Fibroblast of skin of left biceps (primary cell): ENCODE measurements around the gene A3GALT2.

Experiments
- DNase-seq, 2 experiments: peaks; one replicate each; pipeline ENCODE4 v3.0.0-alpha.2; 2013; ENCODE audit warnings: low read depth in 2 of 2

The A3GALT2 gene

GRCh38 chr1:33272509-33272908, 48.4 kb downstream of the A3GALT2 start:
- no peak for DNase-seq

- DNase-seq = no peak
Measured at GRCh38 chr1:33271666-33272505, 49.0 kb downstream of the A3GALT2 start.

GRCh38 chr1:33270808-33271465, 50.0 kb downstream of the A3GALT2 start:
- no peak for DNase-seq

GRCh38 chr1:33270379-33270778, 50.5 kb downstream of the A3GALT2 start:
- DNase-seq = no peak

- DNase-seq = no peak
Measured at GRCh38 chr1:33269621-33270020, 51.3 kb downstream of the A3GALT2 start.

GRCh38 chr1:33268927-33269610, 51.8 kb downstream of the A3GALT2 start:
- DNase-seq = no peak

- DNase-seq = no peak
Measured at GRCh38 chr1:33268457-33268856, 52.4 kb downstream of the A3GALT2 start.

GRCh38 chr1:33267468-33268205, 53.3 kb downstream of the A3GALT2 start:
- DNase-seq = no peak

GRCh38 chr1:33266766-33267165, 54.1 kb downstream of the A3GALT2 start:
- no peak for DNase-seq

GRCh38 chr1:33265780-33266605, 54.9 kb downstream of the A3GALT2 start:
- no peak for DNase-seq

- DNase-seq = no peak
Measured at GRCh38 chr1:33263890-33264504, 56.9 kb downstream of the A3GALT2 start.

GRCh38 chr1:33261344-33261743, 59.6 kb downstream of the A3GALT2 start:
- DNase-seq = no peak

- DNase-seq = no peak
Measured at GRCh38 chr1:33260439-33260838, 60.5 kb downstream of the A3GALT2 start.

GRCh38 chr1:33259879-33260278, 61.0 kb downstream of the A3GALT2 start:
- DNase-seq = no peak

GRCh38 chr1:33258788-33259274, 62.1 kb downstream of the A3GALT2 start:
- no peak for DNase-seq

- no peak for DNase-seq
Measured at GRCh38 chr1:33257772-33258712, 62.9 kb downstream of the A3GALT2 start.

GRCh38 chr1:33257207-33257771, 63.6 kb downstream of the A3GALT2 start:
- no peak for DNase-seq
